GM12891 (cell line): ENCODE data around the gene MXI1.

ENCODE experiments used
- PAX5 ChIP-seq: IDR thresholded peaks from 2 replicates; pipeline ENCODE4 v1.6.1; 2011; ENCODE audit warnings: low read length, moderate library complexity, mild to moderate bottlenecking; ENCODE audit not compliant: insufficient read depth, severe bottlenecking
- POLR2A ChIP-seq: IDR thresholded peaks from 2 replicates; pipeline ENCODE4 v1.6.1; 2011; ENCODE audit warnings: low read depth, low read length, control low read depth
- POLR2AphosphoS5 ChIP-seq: IDR thresholded peaks from 2 replicates; pipeline ENCODE4 v1.6.1; 2011; ENCODE audit warnings: low read depth, low read length, control low read depth
- SPI1 ChIP-seq: IDR thresholded peaks from 2 replicates; pipeline ENCODE4 v1.6.1; 2011; ENCODE audit warnings: low read depth, low read length, control low read depth
- TAF1 ChIP-seq: IDR thresholded peaks from 2 replicates; pipeline ENCODE4 v1.6.1; 2011; ENCODE audit warnings: low read depth, low read length, control low read depth

DNA sequence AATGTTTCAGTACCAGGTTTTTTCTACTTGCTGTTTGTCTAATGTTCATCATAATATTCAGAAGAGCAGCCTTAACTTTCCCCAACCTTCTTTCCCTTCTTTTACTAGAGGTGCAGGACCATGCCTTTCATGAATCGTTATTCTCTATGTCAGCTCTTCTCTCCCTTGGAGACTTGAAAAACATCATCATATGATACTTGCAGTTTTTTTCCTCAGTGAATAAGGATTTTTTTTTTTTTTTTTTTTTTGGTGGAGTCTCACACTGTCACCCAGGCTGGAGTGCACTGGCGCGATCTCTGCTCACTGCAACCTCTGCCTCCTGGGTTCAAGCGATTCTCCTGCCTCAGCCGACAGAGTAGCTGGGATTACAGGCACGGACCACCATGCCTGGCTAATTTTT is 67.2 kb downstream of the MXI1 start:
- no peak for TF ChIP-seq TAF1
- no peak for TF ChIP-seq POLR2A
- TF ChIP-seq POLR2AphosphoS5, result no peak
- no peak for TF ChIP-seq SPI1
- TF ChIP-seq PAX5, result no peak
